HEK293 (cell line): Measurements from ENCODE around the gene DENND1A.

Experiments used
- CTCF ChIA-PET: fragments of 350-600 bp; formaldehyde crosslinking; extraction: SDS; loops from one replicate; lab custom pipeline; 2021; ENCODE audit warnings: antibody characterized with exemption; lab: Yijun Ruan, JAX
- POLR2A ChIA-PET: fragments of 300-600 bp; formaldehyde crosslinking; extraction: SDS; loops from one replicate; lab custom pipeline; 2020; ENCODE audit warnings: antibody characterized with exemption, inconsistent platforms; lab: Yijun Ruan, JAX
- H3K27ac ChIP-seq: fragments of 200-500 bp; sonication (Bioruptor generic); 2 replicates; pipeline ENCODE4 v1.5.1; 2014; ENCODE audit warnings: low read depth, low read length, control low read depth, inconsistent platforms; ENCODE audit errors: extremely low read depth
- H3K36me3 ChIP-seq, 2 experiments: fragments of 200-500 bp in 1 of 2; sonication (Bioruptor generic) in 1 of 2; 1 replicate in 1 of 2; 2 replicates in 1 of 2; pipeline ENCODE4 v1.5.1; 2014 to 2017; ENCODE audit warnings: inconsistent platforms in 2 of 2, low read length in 2 of 2; ENCODE audit not compliant: control insufficient read depth in 2 of 2, insufficient read depth in 1 of 2
- H3K4me1 ChIP-seq: fragments of 200-500 bp; sonication (Bioruptor generic); 2 replicates; pipeline ENCODE4 v1.5.1; 2014; ENCODE audit warnings: mild to moderate bottlenecking, low read length, inconsistent platforms; ENCODE audit not compliant: control insufficient read depth, insufficient read depth
- H3K4me3 ChIP-seq: 2 replicates; pipeline ENCODE4 v1.5.1; 2011; ENCODE audit warnings: low read depth, mild to moderate bottlenecking, control low read depth, low read length, moderate library complexity
- H3K9me3 ChIP-seq: fragments of 200-500 bp; sonication (Bioruptor generic); 2 replicates; pipeline ENCODE4 v1.5.1; 2014; ENCODE audit warnings: low read depth, low read length, inconsistent platforms; ENCODE audit not compliant: control insufficient read depth, insufficient read depth
- KLF8 ChIP-seq: fragments of 450-650 bp; formaldehyde crosslinking; IDR thresholded peaks from 2 replicates; pipeline ENCODE4 v1.5.1; 2016; ENCODE audit warnings: missing biosample characterization, missing genetic modification characterization
- SCRT2 ChIP-seq: fragments of 450-650 bp; formaldehyde crosslinking; IDR thresholded peaks from 2 replicates; pipeline ENCODE4 v1.5.1; 2016; ENCODE audit warnings: missing biosample characterization, missing genetic modification characterization
- ZNF175 ChIP-seq: fragments of 450-650 bp; formaldehyde crosslinking; IDR thresholded peaks from 2 replicates; pipeline ENCODE4 v1.5.1; 2016; ENCODE audit warnings: missing biosample characterization, missing genetic modification characterization
- ZNF211 ChIP-seq: fragments of 450-650 bp; formaldehyde crosslinking; IDR thresholded peaks from 2 replicates; pipeline ENCODE4 v1.5.1; 2016; ENCODE audit warnings: low read depth, missing biosample characterization, missing genetic modification characterization
- ZNF214 ChIP-seq: fragments of 450-650 bp; formaldehyde crosslinking; IDR thresholded peaks from 2 replicates; pipeline ENCODE4 v1.5.1; 2017; ENCODE audit warnings: missing biosample characterization, mild to moderate bottlenecking, missing genetic modification characterization, borderline replicate concordance
- ZNF311 ChIP-seq: fragments of 450-650 bp; formaldehyde crosslinking; IDR thresholded peaks from 2 replicates; pipeline ENCODE4 v1.5.1; 2017; ENCODE audit warnings: missing biosample characterization, missing genetic modification characterization, borderline replicate concordance
- ZNF654 ChIP-seq: fragments of 450-650 bp; formaldehyde crosslinking; IDR thresholded peaks from 2 replicates; pipeline ENCODE4 v1.5.1; 2016; ENCODE audit warnings: low read depth, missing biosample characterization, missing genetic modification characterization
- ZNF658 ChIP-seq: fragments of 450-650 bp; formaldehyde crosslinking; IDR thresholded peaks from 2 replicates; pipeline ENCODE4; 2016; ENCODE audit warnings: missing biosample characterization, missing genetic modification characterization
- ZNF677 ChIP-seq: fragments of 450-650 bp; IDR thresholded peaks from 2 replicates; pipeline ENCODE4 v1.5.0; 2018; ENCODE audit warnings: missing biosample characterization, mild to moderate bottlenecking, missing genetic modification characterization, moderate library complexity
- ZNF843 ChIP-seq: fragments of 450-650 bp; formaldehyde crosslinking; IDR thresholded peaks from 2 replicates; pipeline ENCODE4 v1.5.1; 2016; ENCODE audit warnings: missing biosample characterization, missing genetic modification characterization
- ZSCAN23 ChIP-seq: fragments of 450-650 bp; formaldehyde crosslinking; IDR thresholded peaks from 2 replicates; pipeline ENCODE4 v1.5.1; 2016; ENCODE audit warnings: missing biosample characterization, missing genetic modification characterization
- TF ChIP-seq, protein P1 (sequence below): fragments of 450-650 bp; formaldehyde crosslinking; IDR thresholded peaks from 2 replicates; pipeline ENCODE4 v1.5.1; 2016; ENCODE audit warnings: missing biosample characterization, missing genetic modification characterization
- TF ChIP-seq, protein P2 (sequence below): fragments of 450-650 bp; formaldehyde crosslinking; IDR thresholded peaks from 2 replicates; pipeline ENCODE4 v1.5.1; 2016; ENCODE audit warnings: missing biosample characterization, missing genetic modification characterization
- TF ChIP-seq, protein P3 (sequence below): fragments of 450-650 bp; formaldehyde crosslinking; IDR thresholded peaks from 2 replicates; pipeline ENCODE4 v1.5.1; 2016; ENCODE audit warnings: missing biosample characterization, missing genetic modification characterization, borderline replicate concordance
- TF ChIP-seq, protein P4 (sequence below): fragments of 450-650 bp; formaldehyde crosslinking; IDR thresholded peaks from 2 replicates; pipeline ENCODE4 v1.5.1; 2016; ENCODE audit warnings: missing biosample characterization, missing genetic modification characterization
- TF ChIP-seq, protein P5 (sequence below): IDR thresholded peaks from 2 replicates; pipeline ENCODE4 v1.6.1; 2011; ENCODE audit warnings: mild to moderate bottlenecking, low read depth, low read length, borderline replicate concordance

Gene DENND1A

DNA sequence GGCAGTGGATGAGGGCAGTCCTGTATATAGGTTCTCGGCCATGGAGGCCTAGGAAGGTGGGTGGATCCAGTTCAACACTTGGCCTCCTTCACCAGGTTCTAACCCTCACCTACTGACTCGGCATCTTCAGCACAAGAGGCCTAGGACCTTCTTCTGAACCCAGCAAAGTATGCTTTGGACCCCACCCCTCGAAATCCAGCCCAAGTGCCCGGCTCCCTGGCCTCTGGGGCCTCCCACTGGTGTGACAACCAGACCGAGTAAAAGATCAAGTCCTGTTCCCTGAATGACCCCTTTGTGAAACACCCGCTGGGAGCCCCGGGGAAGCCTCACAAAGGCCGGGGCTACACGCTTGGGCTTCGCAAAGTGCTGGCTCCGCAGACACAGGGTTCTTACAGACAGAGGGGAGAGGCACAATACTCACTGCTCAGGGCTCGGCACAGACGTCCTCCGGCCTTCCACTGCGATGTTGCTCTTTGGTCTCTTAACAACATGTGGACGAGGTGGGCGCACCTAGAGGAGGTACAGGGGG, 526.9 kb downstream of the DENND1A start:
- no peaks in the 10 kb centered on the region for H3K9me3 ChIP-seq
- ChIA-PET POLR2A (no interaction called here), CTCF (interaction anchor here (0.7 to 1.1 kb wide), 3 partner anchors 34 to 638 kb away, joined by 3 to 6 read pairs (median 3); no protein-coding TSS in a partner anchor)
- no peak overlapping the region for H3K4me3 ChIP-seq
- peaks cover 7% of the 10 kb centered on the region for H3K4me1 ChIP-seq
- no peak for TF ChIP-seq ZSCAN23 (tag by site-specific recombination)
- TF ChIP-seq, protein P1, sequence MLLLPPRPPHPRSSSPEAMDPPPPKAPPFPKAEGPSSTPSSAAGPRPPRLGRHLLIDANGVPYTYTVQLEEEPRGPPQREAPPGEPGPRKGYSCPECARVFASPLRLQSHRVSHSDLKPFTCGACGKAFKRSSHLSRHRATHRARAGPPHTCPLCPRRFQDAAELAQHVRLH, result no peak
- no peak for TF ChIP-seq ZNF175 (tag by site-specific recombination)
- no peak overlapping the region for H3K27ac ChIP-seq
- H3K36me3 ChIP-seq, result no peaks in the 10 kb centered on the region

DNA sequence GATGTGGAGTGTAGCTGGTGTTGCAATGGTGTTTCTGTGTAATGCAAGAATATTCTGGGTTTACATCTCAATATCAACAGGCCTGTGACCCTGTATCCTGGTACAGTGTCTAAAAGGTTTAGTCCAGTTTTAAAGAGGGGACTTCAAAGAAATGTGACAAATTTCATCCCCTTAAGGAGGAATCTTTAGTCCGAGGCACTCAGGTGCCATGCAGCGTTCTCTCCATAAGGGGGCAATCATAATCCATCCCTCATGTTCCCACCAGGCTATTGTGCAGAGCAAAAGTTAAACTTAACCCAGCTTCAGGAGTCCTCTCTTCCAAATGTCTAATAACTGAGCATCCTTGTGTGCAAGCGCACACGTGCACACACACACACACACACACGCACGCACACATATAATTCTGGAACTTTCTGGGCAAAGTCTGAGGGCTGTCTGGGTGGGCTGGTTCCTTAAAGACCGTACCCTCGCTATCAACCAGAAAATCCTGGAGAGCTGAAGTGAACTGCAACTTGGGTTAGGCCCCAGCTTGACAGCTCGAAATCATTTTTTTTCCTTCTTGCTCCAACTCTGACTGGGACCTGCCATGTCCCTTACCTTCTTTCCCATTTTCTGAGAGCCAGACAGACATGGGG, 527.9 kb downstream of the DENND1A start:
- no peaks in the 10 kb centered on the region for H3K9me3 ChIP-seq
- ChIA-PET CTCF (interaction anchor here (0.6 to 1.5 kb wide), 14 partner anchors 9 to 1111 kb away, joined by 3 to 8 read pairs (median 3); no protein-coding TSS in a partner anchor), POLR2A (no interaction called here)

DNA sequence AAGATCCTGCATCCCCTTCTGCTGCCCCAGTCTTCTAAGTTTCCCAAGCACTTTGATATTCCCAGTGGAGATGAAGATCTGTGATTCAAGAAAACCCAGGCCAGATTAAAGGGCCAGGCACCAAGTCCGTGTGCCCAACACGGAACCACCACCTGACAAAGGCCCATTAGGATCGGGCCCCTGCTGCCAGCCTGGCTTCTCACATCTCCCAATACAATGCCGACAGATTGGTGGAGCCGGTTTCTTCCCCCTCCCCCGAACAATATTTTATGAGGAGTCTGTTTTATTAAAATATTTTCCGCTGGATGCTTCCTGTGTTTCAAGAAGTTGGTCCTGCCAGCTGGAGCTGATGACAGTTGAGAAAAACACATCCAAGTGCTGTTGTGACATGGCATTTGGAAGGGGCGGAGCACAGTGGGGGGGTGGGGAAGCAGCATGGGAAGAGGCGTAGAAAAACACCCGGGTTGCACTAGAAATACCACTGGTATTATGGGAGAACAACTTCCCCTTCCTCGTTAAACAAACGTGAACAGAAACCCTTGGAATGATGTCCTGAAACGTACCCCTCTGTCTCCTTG, 528.9 kb downstream of the DENND1A start:
- Histone ChIP-seq H3K4me3 (no peak overlapping the region), H3K27ac (no peak overlapping the region), H3K4me1 (no peaks in the 10 kb centered on the region), H3K36me3 (no peaks in the 10 kb centered on the region), H3K9me3 (no peaks in the 10 kb centered on the region)
- CTCF ChIA-PET, result interaction anchor here (0.6 to 3.0 kb wide), 10 partner anchors 8 to 640 kb away, joined by 3 to 10 read pairs (median 4); no protein-coding TSS in a partner anchor
- POLR2A ChIA-PET, result no interaction called here
- TF ChIP-seq ZNF211 (tag by site-specific recombination), result no peak
- no peak for TF ChIP-seq ZNF311 (tag by site-specific recombination)
- no peak for TF ChIP-seq ZNF677 (tag by site-specific recombination)
- TF ChIP-seq ZNF214, result no peak
- TF ChIP-seq, protein P2, sequence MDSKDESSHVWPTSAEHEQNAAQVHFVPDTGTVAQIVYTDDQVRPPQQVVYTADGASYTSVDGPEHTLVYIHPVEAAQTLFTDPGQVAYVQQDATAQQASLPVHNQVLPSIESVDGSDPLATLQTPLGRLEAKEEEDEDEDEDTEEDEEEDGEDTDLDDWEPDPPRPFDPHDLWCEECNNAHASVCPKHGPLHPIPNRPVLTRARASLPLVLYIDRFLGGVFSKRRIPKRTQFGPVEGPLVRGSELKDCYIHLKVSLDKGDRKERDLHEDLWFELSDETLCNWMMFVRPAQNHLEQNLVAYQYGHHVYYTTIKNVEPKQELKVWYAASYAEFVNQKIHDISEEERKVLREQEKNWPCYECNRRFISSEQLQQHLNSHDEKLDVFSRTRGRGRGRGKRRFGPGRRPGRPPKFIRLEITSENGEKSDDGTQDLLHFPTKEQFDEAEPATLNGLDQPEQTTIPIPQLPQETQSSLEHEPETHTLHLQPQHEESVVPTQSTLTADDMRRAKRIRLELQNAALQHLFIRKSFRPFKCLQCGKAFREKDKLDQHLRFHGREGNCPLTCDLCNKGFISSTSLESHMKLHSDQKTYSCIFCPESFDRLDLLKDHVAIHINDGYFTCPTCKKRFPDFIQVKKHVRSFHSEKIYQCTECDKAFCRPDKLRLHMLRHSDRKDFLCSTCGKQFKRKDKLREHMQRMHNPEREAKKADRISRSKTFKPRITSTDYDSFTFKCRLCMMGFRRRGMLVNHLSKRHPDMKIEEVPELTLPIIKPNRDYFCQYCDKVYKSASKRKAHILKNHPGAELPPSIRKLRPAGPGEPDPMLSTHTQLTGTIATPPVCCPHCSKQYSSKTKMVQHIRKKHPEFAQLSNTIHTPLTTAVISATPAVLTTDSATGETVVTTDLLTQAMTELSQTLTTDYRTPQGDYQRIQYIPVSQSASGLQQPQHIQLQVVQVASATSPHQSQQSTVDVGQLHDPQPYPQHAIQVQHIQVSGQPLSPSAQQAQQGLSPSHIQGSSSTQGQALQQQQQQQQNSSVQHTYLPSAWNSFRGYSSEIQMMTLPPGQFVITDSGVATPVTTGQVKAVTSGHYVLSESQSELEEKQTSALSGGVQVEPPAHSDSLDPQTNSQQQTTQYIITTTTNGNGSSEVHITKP, result no peak
- TF ChIP-seq ZNF843 (tag by site-specific recombination), result no peak
- TF ChIP-seq, protein P3, sequence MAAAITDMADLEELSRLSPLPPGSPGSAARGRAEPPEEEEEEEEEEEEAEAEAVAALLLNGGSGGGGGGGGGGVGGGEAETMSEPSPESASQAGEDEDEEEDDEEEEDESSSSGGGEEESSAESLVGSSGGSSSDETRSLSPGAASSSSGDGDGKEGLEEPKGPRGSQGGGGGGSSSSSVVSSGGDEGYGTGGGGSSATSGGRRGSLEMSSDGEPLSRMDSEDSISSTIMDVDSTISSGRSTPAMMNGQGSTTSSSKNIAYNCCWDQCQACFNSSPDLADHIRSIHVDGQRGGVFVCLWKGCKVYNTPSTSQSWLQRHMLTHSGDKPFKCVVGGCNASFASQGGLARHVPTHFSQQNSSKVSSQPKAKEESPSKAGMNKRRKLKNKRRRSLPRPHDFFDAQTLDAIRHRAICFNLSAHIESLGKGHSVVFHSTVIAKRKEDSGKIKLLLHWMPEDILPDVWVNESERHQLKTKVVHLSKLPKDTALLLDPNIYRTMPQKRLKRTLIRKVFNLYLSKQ (tag by site-specific recombination), result no peak
- no peak for TF ChIP-seq KLF8 (tag by site-specific recombination)
- TF ChIP-seq SCRT2 (tag by site-specific recombination), result no peak
- TF ChIP-seq, protein P4, sequence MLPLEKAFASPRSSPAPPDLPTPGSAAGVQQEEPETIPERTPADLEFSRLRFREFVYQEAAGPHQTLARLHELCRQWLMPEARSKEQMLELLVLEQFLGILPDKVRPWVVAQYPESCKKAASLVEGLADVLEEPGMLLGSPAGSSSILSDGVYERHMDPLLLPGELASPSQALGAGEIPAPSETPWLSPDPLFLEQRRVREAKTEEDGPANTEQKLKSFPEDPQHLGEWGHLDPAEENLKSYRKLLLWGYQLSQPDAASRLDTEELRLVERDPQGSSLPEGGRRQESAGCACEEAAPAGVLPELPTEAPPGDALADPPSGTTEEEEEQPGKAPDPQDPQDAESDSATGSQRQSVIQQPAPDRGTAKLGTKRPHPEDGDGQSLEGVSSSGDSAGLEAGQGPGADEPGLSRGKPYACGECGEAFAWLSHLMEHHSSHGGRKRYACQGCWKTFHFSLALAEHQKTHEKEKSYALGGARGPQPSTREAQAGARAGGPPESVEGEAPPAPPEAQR (tag by site-specific recombination), result no peak
- no peak for TF ChIP-seq ZNF658 (tag by site-specific recombination)

More for the DNA sequence above, 527.9 kb downstream of the DENND1A start:
- Histone ChIP-seq H3K4me3 (no peak overlapping the region), H3K4me1 (peaks cover 4% of the 10 kb centered on the region; the same call in 1 of the 2 replicates), H3K27ac (no peak overlapping the region), H3K36me3 (no peaks in the 10 kb centered on the region)
- peak; percentile 79 for TF ChIP-seq ZNF654
- TF ChIP-seq, protein P5, sequence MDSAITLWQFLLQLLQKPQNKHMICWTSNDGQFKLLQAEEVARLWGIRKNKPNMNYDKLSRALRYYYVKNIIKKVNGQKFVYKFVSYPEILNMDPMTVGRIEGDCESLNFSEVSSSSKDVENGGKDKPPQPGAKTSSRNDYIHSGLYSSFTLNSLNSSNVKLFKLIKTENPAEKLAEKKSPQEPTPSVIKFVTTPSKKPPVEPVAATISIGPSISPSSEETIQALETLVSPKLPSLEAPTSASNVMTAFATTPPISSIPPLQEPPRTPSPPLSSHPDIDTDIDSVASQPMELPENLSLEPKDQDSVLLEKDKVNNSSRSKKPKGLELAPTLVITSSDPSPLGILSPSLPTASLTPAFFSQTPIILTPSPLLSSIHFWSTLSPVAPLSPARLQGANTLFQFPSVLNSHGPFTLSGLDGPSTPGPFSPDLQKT, result no peak
